Measurements from ENCODE around the gene ELF3.
"Not testable (repeated sequence)": the region's sequence is repeated elsewhere in the genome, so short reads cannot be mapped to it uniquely, and the experiment has no call there.

The ELF3 gene

DNA sequence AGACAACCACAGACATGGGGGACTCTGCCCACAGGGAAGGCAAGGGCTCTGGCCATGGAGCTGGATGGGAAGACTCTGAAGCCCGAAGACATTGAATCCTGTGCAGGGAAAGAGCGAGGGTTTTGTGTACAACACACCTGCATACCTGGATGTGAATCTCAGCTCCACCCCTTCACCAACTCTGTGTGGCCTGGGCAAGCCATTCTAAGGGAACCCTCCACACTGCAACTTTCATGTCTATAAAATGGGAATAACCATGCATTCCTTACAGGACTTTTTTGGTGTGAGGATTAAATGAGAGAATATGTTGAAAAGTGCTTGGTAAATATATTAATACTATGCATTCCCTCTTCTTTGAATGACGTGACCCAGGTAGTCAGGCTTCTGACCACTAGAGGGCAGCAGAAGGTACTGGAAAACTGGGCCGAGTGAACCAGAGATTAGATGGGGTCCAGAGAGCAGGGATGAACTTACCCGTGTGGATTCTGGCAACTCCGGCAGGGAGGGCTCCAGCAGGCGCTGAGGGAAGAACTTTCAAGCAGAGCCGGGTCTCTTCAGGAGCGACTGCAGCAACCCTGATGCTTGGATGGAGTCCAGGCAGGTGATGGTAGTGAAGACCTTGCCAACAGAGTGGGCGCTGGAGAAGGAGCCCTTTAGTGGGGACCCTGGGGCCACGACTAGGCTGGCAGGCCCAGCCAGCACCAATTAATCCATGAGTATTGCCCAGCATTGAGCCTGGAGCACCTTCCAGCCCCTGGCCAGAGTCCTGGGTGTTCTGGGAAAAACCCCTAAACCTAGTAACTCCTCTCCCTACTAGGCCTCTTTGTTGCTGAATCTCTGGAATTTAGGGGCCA, 834 bp upstream of the ELF3 start:
- DNase-seq = peak; percentile 33 to 80

GRCh38 chr1:202011994-202012393, 1.6 kb downstream of the ELF3 start:
- no peak for DNase-seq

GRCh38 chr1:202012544-202013478, 2.4 kb downstream of the ELF3 start:
- DNase-seq = no peak

DNA sequence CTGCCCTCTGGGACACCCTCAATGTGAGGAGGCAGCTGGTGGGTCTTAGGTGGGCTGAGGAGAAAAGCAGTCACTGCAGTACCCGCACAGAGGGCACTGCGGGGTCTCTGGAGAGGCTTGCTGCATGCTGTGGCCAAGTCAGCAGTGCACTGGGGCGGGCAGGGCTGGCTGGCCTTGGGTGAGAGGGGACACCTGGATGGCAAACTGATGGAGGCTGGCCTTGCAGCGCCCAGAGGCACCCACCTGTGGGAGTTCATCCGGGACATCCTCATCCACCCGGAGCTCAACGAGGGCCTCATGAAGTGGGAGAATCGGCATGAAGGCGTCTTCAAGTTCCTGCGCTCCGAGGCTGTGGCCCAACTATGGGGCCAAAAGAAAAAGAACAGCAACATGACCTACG, 3.2 kb downstream of the ELF3 start:
- no peak for DNase-seq

DNA sequence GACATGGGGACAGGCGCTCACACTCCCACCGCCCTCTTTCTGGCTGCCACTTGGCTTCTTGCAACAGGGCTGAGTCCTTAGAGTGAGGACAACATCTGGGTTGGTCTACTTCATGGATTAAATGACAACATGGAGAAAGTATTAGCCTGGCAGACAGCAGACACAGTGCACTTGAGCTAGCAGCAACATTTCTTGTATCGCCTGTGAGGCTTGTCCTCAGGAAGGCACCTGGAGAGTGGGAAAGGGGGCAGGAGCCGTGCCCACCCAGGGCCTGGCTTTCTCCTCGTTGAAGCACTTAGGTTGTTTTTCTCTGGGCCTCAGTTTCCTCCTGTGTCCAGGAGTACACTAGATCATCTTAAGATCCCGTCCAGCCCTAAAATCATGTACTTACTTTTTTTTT, 3.7 kb downstream of the ELF3 start:
- no peak for DNase-seq

DNA sequence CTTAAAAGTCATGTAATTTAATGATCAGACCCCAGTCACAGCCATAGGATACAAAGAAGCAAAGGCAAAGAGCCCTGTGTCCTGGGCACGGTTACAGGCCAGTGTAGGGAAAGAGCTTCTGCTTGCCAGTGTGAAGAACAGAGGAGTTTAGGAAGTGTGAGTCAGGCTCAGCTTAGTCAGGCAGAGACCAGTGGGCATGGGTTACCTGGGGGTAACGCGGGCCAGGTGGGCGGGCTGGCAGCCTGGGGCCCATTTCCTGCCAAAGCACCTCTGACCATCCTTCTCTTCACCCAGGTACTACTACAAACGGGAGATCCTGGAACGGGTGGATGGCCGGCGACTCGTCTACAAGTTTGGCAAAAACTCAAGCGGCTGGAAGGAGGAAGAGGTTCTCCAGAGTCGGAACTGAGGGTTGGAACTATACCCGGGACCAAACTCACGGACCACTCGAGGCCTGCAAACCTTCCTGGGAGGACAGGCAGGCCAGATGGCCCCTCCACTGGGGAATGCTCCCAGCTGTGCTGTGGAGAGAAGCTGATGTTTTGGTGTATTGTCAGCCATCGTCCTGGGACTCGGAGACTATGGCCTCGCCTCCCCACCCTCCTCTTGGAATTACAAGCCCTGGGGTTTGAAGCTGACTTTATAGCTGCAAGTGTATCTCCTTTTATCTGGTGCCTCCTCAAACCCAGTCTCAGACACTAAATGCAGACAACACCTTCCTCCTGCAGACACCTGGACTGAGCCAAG, 4.7 kb downstream of the ELF3 start:
- no peak for DNase-seq

DNA sequence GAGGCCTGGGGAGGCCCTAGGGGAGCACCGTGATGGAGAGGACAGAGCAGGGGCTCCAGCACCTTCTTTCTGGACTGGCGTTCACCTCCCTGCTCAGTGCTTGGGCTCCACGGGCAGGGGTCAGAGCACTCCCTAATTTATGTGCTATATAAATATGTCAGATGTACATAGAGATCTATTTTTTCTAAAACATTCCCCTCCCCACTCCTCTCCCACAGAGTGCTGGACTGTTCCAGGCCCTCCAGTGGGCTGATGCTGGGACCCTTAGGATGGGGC, 5.2 kb downstream of the ELF3 start:
- DNase-seq = no peak

DNA sequence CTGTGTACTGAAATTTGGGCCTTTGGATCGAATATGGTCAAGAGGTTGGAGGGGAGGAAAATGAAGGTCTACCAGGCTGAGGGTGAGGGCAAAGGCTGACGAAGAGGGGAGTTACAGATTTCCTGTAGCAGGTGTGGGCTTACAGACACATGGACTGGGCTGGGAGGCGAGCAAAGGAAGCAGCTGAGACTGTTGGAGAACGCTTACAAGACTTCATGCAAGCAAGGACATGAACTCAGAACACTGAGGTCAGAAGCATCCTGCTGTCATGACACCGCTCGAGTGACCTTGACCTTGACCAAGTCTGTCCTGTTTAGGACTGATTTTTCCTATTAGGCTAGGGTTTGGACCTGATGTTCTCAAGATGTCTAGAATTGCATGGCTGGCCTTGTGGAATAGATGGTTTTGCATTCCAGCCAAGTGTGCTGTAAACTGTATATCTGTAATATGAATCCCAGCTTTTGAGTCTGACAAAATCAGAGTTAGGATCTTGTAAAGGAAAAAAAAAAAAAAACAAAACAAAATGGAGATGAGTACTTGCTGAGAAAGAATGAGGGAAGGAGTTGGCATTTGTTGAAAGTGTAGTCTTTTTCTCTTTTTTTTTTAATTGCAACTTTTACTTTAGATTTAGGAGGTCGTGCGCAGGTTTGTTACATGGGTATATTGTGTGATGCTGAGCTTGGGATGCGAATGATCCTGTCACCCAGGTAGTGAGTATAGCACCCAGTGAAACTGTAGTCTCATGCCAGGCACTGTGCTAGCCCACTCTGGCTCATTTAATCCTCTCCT, 5.8 kb downstream of the ELF3 start:
- DNase-seq = no peak

DNA sequence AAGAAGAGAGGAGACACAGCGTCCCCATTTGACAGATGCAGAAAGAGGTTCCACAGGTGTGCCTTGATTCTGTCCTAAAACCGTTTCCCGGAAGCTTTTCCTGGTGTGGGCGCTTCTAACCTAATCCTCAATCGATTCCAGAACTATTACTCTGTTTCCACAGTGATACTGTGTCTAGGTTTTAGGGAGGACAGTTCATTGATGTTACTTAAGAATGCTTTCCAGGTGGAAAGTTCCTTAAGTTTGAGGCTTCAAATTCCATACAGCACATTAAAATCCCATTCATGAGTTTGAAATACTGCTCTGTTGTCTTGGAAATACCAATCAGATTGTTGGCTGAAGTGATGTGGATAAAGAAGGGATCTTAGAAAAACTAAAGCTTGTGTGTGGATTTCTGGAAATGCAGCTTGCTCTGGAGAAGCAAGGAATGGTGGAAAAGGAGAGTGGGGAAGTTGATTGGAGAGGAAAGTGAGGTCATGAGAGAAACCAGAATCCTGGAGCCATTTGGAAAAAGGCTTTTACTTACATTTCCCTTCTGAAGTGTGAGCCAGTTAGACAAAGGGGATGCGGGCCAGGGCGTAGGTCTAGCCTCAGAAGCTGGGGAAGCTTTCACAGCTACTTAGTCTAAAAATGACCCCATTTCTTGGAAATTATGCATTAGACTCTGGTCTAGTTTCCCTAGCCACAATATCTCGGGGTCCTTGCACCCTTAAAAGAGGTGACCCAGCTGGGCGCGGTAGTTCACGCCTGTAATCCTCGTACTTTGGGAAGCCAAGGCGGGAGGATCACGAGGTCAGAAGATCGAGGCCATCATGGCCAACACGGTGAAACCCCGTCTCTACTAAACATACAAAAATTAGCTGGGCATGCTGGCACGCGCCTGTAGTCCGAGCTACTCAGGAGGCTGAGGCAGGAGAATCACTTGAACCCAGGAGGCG, 6.7 kb downstream of the ELF3 start:
- DNase-seq = no peak

DNA sequence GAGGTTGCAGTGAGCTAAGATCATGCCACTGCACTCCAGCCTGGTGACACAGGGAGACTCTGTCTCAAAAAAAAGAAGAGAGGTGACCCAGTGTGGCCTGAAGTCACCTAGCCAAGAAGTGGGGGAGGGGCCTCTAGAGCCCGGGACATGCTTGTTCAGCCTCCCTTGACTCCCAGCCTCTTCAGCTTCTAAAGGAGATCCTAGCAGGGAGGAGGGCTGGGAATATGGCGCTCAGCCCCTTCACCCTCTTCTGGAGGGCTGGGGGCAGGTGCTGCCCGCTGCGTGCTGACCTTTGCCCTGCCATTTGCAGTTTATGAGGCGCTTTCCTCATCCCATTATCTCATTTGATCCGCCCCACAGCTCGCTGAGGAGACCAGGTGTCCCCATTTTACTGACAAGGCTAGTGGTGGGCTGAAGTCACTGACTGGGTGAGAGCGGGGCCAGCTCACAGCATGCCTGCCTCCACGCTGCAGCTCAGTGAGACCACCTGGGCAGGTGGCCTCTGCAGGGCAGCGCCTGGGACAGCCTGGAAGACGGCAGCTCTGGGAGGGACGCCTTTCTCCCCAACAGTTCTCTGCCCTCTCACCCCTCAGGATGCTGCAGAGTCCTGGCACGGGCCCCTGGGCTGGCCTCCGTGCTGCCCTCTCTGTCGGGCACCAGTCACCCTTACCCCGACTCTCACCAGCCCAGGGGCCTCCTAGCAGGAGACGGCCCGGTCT, 7.5 kb downstream of the ELF3 start:
- DNase-seq = no peak

DNA sequence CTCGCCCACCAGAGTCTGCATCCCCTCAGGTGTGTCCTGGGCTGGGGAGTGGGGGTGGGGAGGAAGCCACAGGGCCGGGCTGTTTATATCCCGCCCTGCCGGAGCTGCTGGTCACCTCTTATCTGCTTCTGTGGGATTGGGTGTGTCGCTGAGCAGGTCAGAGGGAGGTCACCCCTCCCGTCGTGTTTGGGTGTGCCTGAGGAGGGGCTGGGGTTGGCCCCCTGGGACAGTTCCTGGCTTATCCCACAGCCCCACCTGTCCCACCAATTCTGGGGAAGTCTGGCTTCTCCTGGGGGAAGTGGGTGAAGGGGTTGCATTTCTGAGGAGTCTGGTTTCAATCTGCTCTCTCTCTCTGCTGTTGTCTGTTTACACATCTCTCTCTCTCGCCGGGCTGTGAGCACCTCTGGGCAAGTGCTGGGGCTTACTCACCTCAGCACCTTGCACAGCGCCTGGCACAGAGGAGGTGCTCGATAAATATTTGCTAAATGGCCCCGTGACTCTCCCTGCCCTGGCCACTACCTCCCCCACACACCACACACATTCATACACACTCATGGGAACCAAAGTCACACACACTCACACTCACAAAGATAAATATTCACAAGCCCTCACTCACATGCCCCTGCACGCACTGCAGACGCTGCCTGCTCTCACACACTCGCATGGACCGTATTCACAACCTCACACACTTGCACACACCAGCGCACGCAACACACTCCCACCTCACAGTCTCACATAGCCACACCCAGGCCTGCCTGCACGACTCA, 8.3 kb downstream of the ELF3 start:
- no peak for DNase-seq

GRCh38 chr1:202019235-202019558, 8.8 kb downstream of the ELF3 start:
- DNase-seq = not testable (repeated sequence)

- no peak for DNase-seq
Observed at GRCh38 chr1:202023001-202023433, 12.6 kb downstream of the ELF3 start.

DNA sequence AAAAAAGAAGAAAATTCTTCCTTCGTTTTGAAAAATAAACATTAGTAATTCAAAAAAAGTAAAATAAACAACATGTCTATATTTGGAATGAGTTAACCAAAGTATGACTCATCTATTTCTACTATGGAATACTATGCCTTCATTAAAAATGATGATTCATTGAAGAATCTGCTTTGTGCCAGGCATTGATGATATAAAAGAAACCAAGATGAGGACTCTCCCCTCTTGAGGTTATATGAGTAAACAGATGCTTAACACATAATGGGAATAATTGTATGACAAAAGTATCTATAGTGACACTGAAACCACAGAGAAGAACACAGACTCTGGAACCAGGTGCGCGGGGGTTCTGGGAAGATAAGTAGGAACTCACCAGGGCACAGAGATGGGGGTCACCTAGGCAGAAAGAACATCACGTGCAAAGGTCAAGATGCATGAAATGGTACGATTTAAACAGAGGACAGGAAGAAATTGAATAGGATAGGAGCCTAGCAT, 18.8 kb downstream of the ELF3 start:
- DNase-seq = no peak

- DNase-seq = no peak
Observed at GRCh38 chr1:202029727-202030126, 19.3 kb downstream of the ELF3 start.

DNA sequence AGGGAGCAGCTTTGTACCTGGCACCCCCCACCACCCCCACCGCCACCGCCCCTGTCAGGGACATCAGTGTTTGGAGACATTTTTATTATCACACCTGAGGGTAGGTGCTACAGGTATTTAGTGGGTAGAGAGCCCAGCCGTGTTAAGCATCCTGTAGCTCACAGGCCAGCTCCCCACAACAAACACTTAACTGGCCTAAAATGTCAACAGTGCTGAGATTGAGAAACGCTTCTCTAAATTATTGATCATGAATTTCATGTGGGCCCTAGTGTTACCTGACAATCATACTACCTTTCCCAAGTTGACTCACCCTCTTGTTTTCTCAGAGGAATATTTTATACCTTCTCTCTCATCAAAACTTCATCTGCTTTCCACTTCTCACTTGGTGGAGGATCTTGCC, 21.4 kb downstream of the ELF3 start:
- no peak for DNase-seq

DNA sequence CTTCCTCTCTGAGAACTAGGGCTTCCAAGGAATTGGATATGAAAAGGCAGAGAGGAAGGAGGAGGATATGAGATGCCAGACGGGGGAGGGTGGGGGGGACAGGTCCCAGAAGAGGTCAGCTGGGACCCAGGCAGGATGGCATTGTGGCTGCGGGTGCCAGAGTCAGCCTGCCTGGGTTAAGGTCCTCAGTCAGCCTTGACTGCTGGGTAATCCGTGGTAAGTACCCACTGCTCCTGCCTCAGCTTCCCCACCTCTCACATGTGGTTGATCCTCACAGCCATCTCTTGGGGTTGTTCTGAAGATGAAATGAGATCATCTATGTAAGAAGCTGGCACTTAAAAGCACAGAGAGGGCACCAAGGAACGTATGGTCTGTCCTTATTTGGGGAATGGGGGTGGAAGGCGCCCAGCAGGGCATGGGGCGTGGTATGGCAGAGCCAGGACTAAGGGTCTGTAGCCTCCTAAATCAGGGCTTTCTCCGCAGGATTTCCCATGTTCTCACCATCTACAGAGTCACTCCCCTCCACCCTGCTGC, 23.8 kb downstream of the ELF3 start:
- no peak for DNase-seq

- no peak for DNase-seq
Observed at GRCh38 chr1:202034683-202035462, 24.5 kb downstream of the ELF3 start.
